Omental fat pad (tissue), 4 donors: Measurements from ENCODE around the gene HOXA9. TPM values are rescaled to one million over a fixed set of nuclear protein-coding genes. Genes with fewer than 3 reads are reported as not detected.

Experiments used
- ATAC-seq: fragments of 150-250 bp; one replicate; pipeline ENCODE4 v1.9.1; 2016; ENCODE audit warnings: mild to moderate bottlenecking, moderate library complexity; ENCODE audit not compliant: low FRiP score
- DNase-seq: peaks from one replicate; pipeline ENCODE4 v3.0.0-alpha.2; 2019; ENCODE audit warnings: low spot score
- total RNA-seq, 4 donors: library from RNA; depleted of rRNA; stranded (reverse); fragments of >200 nt; gene quantifications; one replicate each; pipeline ENCODE4 v1.1.0, GENCODE V29; 2016
- TF ChIP-seq, protein P1 (sequence below), 3 donors: fragments of 450-650 bp; IDR thresholded peaks; one replicate each; pipeline ENCODE4 v1.5.1; 2016 to 2017; ENCODE audit warnings: antibody characterized with exemption in 3 of 3, mild to moderate bottlenecking in 3 of 3, moderate library complexity in 2 of 3

HOXA9 gene
- total RNA-seq, 4 donors from 2014 or later, result 0.19 to 2.4 (median 1.0) TPM; not detected in 1

DNA sequence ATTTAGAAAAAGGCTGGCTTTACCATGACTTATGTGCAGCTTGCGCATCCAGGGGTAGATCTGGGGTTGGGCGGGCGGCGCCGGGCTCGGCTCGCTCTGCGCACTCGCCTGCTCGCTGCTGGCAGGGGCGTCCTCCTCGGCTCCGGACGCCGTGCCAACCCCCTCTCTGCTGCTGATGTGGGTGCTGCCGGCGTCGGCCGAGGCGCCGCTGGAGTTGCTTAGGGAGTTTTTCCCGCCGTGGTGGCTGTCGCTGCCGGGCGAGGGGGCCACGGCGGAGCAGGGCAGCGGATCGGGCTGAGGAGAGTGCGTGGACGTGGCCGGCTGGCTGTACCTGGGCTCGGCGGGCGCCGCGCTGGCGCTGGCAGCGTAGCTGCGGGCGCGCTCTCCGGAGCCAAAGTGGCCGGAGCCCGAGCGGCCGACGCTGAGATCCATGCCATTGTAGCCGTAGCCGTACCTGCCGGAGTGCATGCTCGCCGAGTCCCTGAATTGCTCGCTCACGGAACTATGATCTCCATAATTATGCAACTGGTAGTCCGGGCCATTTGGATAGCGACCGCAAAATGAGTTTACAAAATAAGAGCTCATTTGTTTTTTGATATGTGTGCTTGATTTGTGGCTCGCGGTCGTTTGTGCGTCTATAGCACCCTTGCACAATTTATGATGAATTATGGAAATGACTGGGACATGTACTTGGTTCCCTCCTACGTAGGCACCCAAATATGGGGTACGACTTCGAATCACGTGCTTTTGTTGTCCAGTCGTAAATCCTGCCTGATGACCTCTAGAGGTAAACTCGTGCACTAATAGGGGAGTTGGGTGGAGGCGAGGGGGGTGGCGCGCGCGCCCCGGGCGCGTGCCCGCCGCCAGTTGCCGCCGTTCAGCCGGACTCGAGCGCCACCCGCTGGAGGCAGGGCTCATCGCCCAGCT is 22.1 kb downstream of the HOXA9 start, which contains the start of gene HOXA5:
HOXA5 (minus strand) TSS at position 659 of the 927 bp plus-strand sequence; CDS start at position 585, 74 bp downstream.
- peak; percentile 58 for DNase-seq
- TF ChIP-seq, protein P1, sequence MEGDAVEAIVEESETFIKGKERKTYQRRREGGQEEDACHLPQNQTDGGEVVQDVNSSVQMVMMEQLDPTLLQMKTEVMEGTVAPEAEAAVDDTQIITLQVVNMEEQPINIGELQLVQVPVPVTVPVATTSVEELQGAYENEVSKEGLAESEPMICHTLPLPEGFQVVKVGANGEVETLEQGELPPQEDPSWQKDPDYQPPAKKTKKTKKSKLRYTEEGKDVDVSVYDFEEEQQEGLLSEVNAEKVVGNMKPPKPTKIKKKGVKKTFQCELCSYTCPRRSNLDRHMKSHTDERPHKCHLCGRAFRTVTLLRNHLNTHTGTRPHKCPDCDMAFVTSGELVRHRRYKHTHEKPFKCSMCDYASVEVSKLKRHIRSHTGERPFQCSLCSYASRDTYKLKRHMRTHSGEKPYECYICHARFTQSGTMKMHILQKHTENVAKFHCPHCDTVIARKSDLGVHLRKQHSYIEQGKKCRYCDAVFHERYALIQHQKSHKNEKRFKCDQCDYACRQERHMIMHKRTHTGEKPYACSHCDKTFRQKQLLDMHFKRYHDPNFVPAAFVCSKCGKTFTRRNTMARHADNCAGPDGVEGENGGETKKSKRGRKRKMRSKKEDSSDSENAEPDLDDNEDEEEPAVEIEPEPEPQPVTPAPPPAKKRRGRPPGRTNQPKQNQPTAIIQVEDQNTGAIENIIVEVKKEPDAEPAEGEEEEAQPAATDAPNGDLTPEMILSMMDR (IDR thresholded peaks at IDR 0.05), result peak in 1 of 3 donors; percentile 12
- peak; percentile 84 for ATAC-seq

DNA sequence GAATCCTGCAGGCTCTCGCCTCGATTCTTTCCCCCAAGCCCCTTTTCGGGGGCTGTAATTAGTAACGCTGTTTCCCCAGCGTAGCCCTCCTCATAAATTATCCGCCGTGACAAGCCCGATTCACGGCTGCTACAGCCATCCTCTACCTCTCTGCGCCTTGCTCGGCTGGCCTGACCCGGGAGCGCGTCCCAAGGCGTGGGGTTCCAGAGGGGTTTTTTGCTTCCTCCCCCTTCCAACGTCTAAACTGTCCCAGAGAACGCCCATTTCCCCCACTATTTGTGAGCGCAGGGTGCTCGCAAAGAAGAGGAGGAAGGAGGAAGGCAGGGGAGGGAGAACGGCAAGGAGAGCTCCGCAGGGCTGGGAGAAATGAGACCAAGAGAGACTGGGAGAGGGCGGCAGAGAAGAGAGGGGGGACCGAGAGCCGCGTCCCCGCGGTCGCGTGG is 22.7 kb downstream of the HOXA9 start:
- no peak for ATAC-seq

DNA sequence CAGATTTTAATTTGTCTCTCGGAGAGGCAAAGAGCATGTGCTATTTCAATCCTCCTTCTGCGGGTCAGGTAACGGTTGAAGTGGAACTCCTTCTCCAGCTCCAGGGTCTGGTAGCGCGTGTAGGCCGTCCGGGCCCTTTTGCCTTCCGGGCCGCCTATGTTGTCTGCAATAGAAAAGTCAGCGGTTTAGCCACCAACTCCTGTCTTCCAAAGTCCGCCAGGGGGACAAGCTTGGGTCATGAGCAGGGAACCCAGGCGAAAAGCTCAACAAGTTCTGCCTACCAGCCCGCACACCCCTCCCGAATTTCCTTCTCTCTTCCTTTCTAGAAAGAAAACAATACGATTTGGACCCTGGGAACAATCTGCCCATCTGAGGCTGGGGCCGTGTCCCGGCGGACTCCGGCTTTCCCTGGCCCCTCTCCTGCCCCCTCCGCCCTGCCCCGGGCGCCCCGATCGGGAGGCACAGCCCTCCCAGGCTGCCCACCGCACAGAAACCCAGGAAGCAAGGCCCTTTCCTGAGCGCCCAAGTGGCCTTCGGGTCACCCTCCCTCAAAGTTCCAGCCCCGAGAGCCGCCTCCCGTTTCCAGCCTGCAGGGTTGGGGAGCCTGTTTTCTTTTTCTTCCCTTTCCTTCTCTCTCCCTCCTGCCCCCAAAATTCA is 23.3 kb downstream of the HOXA9 start:
- peak; percentile 20 for DNase-seq
- TF ChIP-seq, protein P1 (IDR thresholded peaks at IDR 0.05), result no peak
- no peak for ATAC-seq

More for the DNA sequence above, 22.7 kb downstream of the HOXA9 start:
- TF ChIP-seq, protein P1 (IDR thresholded peaks at IDR 0.05), result no peak
- peak; percentile 24 for DNase-seq

DNA sequence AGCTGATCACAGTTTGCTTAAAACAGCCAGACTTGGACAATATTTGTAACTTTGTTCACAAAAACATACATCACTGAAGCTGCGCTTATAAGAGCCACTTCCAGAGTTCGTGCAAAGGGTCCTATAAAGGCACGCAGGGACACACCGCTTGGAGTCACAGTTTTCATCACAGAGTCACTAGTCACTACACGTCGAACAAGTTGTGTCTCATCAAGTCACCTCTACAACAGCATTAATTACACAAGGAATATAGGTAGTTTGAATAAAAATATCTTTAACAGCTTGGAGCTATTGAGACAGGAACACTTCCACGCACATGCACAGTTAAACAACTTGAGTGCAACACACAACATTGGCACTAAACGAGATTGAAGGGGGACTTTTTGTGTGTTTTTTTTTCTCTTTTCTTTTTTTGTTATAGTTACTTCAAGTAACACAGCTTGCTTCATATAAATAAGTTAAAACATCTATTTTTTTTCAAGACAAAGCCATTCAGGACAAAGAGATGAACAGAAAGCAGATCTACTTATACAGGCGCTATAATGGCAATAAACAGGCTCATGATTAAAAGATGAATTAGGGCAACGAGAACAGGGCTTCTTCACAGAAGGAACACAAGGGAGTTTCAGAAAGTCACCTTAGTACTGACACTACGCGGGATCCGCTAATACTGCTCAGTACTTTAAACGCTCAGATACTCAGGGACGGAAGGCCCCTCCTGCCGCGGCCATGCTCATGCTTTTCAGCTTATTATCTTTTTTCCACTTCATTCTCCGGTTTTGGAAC is 24.0 kb downstream of the HOXA9 start:
- no peak for ATAC-seq
- peak; percentile 15 for DNase-seq
- TF ChIP-seq, protein P1 (IDR thresholded peaks at IDR 0.05), result no peak

DNA sequence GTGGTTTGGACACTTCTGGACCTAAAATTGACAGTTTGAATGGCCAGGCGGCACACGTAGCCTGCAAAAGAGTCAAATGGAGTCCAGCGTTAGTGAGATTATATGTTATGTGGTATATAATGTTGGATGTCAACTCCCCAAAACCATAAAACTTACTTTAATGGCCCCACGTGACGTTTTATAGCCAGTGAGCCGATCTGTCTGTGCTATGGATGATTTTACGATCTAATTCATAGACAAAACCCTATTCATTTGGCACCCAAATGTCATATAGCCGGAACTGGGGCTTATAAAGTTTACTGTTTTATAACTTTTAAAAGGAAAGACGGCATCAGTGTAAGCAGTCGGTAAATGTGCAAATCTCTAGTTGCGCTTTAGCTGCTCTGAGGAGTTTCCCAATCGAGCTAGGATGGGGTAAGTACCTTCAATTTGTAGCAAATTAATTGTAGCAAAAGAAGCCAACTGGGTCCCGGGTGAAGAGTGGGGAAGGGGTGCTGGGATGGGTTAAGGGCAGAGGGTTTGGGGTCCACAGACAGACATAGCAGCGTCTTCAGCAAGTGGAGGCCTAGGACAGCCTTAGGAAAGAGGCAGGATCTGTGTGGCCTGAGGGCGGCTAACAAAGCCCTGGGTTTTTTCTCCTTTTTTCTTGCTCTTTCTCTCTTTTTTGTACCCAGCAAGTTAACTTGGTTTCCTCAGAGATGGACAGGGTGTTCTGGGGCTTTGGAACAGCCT is 25.0 kb downstream of the HOXA9 start:
- peak; percentile 12 for DNase-seq
- TF ChIP-seq, protein P1 (IDR thresholded peaks at IDR 0.05), result no peak
- ATAC-seq, result no peak
